Measurements from ENCODE around the gene RELT.

Gene RELT

DNA sequence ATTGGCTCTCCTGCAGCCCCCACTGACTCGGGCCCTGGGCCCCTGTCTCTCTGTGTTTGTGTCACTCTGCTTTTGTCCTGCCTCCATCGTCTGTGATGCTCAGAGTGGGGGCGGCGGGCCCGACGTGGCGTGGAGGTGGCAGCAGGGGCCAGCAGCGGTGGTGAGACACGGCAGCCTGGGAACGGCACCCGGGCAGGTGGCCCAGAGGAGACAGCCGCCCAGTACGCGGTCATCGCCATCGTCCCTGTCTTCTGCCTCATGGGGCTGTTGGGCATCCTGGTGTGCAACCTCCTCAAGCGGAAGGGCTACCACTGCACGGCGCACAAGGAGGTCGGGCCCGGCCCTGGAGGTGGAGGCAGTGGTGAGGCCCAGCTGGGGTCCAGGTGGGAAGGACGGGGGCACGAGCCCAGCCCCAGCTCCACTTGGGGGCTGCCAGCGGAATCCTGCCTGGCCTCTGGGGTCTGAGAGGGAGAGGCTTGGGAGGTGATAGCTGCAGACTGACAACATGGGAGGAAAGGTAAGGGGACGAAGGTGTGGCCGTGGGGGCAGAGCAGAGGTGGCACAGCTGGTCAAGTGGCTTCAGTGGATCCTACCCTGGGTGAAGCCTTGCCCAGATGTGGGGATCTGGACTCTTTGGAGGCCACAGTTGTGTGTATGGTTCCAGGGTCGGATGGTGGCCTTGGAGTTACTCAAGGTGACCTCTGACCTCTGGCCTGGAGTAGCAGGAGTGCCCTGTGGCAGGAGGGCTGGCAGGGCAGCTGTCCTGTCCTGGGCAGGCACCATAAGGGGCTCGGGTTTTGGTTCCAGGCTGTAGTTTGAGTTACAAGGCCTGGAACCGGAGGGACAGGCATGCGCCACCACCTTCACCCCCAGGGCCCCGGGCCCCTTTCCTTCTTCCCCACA lies 16.2 kb downstream of the RELT start:
- no peak for DNase-seq

DNA sequence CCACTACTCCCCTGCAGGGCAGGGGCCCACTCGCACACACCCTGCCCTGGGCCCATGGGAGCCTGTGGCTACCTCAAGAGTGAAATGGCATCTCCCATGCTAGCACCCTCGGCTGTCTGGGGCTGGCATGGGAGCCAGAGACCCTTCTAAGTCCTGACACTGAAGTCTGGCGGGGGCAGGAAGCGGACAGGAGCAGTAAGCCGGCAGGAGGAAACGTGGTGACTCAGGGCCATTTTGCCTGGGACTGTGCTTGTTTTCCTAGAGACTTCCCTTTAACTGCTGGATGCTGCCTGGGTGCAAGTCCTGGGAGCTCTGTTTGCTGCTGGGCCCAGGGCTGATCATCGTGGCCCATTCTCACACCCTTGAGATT lies 16.8 kb downstream of the RELT start:
- DNase-seq: no peak

DNA sequence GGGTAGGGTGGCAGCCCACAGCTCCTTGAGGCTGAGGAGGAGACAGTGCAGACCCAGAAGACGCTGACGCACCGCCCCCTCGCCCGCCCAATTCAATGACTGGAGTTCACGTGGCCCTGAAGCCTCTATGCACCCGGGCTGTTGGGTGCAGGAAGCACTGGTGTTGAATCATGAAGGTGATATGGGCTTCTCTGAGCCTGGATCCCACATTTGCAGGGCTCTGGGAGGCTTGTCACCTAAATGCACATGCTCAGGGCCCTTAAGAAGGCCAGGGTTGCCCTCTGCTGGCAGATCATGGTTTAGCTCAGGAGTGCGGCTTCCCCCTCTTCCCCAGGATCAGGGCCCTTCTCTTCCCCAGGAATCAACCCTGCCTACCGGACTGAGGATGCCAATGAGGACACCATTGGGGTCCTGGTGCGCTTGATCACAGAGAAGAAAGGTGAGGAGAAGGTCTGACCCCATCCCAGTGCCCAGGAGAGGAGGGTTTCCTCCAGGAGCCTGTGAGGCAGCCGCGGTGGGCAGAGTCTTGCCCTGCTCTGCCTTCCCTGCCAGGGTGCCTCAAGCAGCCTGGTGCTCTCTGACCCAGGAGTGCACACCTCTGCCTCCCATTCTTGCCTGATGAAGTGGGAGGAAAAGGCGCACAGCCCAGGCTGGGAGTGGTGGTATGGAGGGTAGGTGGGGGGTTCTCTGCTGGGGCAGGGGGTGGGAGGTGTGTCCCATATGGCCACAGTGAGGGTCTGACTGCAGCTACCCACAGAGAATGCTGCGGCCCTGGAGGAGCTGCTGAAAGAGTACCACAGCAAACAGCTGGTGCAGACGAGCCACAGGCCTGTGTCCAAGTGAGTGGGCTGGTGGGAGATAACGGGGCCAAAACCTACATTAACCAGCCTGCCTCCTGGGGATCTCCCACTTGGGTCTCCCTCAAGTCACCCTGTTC lies 17.5 kb downstream of the RELT start:
- DNase-seq: peak; percentile 36 to 42 (median 37)

DNA sequence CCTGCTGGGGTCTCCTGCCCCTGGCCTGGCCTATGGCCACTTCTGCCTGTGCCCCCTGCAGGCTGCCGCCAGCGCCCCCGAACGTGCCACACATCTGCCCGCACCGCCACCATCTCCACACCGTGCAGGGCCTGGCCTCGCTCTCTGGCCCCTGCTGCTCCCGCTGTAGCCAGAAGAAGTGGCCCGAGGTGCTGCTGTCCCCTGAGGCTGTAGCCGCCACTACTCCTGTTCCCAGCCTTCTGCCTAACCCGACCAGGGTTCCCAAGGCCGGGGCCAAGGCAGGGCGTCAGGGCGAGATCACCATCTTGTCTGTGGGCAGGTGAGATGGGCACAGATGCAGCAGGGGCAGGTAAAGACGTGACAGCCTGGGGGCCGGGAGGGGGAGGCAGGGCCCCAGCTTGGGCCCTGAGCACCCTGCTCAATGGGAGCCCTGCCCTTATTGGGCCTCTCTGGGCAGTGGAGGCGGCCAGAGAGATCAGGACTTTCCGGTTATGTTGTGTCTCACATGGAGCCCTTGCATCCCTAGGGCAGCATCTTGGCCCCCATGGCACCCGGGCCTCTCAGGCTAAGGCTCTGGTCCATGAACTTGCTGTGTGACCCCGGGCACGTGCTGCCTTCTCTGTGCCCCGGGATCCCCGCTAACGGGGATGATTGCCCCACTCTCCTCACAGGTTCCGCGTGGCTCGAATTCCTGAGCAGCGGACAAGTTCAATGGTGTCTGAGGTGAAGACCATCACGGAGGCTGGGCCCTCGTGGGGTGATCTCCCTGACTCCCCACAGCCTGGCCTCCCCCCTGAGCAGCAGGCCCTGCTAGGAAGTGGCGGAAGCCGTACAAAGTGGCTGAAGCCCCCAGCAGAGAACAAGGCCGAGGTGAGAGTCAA lies 18.5 kb downstream of the RELT start:
- DNase-seq: no peak

DNA sequence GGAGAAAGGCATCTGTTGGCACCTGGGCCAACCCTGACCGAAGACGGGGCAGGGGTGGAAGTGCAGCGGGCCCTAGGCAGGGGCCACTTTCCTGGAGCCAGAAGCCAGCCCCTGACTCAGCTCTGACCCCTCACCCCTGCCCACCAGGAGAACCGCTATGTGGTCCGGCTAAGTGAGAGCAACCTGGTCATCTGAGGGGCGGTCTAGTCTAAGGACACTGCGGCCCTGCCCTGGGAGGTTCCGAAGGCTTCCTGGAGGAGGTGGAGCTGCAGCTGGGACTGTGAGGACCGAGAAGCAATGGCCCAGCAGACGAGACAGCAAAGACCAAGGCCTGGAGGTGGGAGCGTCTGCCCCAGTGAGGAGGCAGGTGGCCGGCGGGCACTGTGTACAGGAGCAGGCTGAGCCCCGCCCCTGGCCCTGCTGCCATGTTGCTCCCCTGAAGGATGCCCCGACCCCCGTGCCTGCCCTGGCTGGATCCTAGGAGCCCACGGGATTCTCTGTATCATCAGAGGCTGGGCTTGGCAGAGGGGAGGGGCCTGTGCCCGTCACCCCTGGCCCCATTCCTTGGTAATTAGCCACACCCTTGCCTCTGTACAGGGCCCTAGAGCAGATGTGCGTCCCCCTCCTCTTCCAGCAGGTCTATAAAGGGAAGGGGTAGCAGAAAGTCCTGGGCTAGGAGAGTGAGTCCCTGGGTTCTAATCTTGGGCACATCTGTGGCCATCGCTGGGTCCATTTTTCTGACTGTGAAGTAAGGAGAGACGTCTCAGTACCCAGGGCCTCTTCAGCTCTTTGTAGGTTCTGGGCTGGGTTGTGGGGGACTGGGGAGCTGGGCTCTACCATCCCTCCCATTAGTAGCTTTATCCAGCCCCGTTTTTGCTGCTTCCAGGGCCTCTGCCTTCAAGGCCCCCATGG lies 19.4 kb downstream of the RELT start:
- DNase-seq: no peak

DNA sequence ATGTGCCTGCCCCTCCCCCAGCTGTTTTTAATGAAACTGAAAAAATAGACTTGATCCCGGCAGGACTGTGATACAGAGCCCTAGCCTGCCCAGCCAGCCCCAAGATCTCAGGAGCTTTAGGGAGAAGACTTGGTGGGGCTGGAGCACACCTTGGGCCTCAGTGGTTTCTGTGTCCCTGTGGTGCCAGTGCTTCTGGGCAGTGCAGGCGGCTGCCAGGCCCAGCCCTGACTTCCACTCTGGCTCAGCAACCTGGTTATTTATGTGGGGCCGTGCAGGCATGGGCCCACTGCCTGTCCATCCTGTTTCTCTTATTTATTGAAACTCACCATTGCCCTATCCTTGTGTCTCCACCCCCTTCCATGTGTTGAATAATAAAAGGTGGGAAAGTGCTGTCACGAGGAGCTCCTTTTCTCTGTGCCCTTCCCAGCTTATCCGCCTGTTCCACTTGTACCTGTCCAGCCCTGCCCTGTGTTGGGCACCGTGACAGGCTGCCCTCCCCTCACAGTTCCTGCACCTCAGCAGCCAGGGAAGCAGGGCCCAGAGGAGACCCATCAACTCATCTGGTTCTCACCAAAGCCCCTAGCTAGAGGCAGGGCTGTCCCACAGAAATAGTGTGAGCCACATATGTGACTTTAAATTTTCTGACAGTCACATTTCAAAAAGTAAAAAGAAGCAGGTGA lies 20.2 kb downstream of the RELT start:
- no peak for DNase-seq

DNA sequence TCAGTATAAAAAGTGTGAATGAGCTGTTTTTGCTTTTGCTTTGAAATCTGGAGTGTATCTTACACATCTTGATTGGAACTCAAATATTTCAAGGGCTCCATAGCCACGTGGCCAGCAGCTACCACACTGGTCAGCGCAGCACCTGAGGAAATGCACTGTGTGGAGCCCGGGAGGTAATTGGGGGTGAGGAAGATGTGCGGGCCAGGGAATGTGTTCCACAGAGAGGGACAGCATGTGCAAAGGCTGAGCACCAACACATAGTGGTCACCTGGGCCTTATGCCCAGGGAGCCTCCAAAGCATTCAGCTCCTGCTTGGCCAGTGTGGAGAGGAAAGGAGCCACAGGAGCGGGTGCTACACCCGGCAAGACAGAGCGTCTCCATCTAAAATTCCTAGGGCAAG lies 20.8 kb downstream of the RELT start:
- no peak for DNase-seq

DNA sequence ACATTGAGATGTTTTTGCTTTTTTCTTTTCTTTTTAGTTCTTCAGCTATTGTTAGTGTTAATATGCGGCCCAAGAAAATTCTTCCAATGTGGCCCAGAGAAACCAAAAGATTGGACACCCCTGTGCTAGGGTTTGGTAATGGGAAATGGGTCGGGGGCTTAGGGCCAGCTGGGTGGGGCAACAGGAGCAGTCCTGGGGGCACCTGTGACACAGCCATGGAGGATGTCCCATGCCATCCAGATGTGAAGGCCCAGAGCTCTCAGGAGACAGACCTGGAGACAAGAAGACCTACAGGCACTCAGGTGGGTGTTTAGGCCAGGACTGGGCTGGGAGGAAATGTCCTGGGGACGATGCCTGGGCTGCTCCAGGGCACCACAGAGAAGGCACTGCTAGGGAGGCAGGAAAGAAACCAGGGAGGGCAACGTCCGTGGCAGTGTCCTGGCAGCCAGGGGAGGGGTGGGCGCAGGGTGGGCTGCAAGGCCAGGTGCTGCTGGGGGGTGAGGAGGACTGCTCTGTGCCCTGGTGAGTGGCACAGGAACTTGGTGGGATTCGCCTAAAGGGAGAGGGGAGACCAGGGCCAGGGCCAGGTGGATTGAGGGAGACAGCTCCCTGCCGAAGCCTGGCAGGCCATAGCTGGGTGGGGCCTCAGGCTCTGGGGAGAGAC lies 21.4 kb downstream of the RELT start:
- no peak for DNase-seq

DNA sequence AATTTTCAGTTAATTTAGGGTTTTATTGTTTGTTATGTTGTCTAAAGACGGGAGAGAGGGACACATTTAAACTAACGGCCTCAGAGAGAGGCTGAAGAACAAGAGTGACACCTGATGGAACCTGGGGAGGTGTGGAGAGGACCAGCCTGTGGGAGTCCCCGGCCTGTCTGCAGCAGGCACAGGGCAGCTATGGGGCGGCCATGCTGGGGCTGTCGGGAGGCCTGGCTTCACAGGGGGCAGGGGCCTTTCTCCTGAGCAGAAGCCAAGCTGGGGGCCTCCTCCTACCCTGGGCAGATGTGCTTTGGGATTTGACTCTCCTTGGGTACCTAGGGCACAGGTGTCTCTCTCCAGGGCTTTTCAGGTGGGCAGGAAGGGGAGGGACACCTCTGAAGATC lies 21.9 kb downstream of the RELT start:
- no peak for DNase-seq

DNA sequence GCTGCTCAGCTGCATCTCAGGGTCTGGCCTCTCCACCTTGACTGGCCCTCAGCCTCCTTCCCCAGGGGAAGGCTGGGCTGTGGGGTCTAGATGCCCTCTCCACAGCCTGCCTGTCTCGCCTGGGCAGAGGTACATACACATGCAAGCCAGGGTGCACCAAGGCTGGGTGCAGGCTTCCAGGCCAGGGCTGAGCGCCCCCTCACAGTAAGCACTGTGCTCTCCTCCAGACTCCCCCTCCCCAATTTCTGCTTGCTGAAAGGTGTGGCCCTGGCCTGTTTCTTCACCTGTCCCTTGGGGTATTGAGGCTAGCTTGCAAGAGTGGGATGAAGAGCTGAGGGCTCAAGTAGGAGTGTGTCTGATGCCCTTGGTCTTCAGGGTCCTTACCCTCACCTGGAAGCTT lies 22.5 kb downstream of the RELT start:
- DNase-seq: no peak

DNA sequence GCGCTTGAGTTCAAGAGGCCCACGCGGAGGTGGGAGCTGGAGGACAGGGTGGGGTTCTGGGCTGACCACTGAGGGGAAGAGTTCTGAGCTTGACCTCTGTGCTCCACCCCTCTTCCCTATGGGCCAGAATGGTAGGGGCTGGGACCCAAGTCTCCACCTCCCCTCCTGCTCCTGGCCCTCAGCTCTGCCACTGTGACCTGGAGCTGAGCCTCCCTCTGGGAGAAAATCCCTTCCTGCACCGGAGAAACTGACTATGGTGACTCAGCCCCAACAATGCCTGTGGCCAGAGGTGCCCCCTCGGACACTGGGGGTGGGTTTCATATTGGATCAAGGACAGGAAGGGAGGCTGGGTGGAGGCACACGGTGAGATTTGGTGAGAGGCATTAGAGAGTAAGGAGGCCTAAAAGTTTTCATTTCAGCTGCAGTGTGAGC lies 23.0 kb downstream of the RELT start:
- no peak for DNase-seq

DNA sequence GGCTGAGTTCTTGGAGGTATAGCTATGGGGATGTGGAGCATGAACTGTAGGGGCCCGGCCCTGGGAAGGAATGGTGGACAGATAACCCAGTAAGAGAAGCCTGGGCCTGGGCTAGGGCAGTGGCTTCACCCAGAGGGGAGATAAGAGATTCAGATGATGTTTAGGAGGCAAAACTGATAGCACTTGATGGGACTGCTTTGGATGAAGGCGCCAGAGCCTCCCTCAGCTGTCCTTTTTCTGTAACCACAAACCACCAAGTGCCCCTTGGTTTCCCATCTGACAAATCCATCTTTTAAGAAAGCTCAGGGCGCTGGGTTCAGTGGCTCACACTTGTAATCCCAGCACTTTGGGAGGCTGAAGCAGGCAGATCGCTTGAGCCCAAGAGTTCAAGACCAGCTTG lies 23.4 kb downstream of the RELT start:
- DNase-seq: no peak

DNA sequence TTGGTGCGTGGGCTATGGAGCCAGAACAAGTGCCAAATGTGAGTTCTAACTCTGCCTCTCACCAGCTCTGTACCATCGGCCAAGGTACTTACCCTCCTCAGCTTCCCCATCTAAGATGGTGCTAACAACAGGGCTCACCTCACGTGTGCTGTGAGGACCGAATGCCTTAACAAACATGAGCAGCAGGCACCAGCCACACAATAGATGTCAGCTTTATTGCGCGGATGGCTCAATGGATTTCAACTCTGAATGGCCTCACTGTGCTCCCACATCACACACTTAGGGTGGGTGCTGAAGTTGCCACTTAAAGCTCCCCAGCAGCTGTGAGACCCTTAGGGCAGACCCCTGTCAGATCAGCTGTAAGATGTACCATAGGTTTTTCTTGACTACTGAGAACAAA lies 24.1 kb downstream of the RELT start:
- no peak for DNase-seq

DNA sequence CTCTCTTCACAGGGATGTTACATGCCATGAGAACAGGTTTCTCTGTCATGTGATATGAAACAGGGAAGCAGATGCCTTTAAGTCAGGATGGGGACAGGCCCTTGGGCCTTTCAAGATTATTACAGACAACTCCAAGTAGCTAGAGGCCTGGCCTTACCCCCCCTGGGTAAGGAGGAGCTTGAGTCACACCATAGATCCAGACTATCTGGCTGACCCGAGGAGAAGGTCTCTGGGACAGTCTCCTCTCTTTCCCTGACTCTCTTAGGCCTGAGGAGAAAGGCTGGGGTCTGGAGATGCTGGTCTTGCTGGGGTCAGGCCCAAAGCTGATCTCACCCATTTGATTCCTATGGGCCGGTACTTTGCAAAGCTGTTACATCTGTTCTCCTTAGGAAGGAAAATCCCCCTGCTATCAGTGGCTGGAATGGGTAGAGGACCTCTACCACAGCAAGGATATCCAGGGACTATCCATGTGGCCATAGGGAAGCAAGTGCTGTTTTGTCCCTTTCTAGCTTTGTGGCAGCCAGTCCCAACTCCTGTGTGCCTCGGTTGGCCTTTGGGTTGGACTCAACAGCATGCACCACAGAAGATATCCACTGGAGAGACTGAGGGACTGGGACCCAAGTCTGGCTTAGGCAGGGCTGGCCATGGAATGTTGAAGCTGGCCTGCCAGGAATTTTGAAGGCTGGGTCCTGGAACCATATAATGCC lies 25.2 kb downstream of the RELT start:
- no peak for DNase-seq

DNA sequence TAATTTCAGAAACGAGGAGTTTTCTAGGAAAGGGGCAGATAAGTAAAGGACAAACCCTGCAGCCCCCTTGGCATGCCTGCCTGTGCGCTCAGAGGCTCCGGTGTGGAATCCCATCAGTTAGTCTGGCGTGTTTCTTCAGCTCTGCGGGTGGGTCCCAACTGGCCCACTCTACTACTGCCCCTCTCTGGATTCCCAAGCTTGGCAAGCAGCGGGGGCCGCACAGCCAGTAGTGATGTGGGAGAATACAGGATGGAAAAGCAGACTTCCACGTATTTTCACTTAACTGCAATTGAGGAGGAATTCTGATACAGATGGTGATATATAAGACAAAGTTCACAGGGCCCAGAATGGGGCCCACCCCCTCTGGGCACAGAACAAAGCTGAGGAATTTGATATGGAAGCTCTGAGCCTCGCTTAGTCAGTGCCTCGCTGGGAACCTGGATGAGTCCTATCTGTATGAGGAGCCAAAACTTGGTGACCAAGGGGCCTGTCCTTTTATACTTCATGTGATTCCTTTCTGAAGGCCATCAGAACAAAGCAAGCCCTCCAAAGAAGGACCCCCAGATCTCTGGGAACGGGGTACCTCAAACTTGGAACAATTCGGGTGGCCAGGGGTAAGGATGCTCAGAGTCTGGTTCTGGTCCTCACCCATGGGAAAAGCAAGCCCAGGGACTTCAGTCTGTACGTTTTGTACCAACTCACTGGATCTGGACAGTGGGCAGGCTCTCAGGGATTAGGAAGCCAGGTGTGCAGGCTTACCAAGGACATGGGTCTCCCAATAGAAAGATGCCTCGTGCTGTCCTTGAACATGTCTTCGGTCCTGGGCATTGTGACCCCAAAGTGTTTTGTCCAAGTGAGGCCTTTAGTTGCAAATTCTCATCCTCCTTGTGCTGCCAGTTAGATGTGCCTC lies 26.0 kb downstream of the RELT start:
- DNase-seq: no peak

DNA sequence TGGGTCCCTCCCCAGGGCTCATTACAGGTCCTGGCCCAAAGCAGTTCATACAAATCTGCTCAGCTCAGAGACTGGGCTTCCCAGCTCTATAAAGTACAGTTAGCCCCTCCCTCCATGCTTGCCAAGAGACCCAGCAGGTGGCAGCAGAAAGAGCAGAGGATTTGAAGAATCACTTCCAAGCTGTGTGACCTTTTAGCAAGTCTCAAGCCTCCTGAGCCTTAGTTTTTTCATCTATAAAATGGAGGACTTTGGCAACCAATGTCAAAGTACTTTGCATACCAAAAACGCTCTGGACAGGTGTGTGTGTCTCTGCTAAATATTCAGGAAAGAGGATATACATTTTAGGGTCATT lies 26.6 kb downstream of the RELT start:
- no peak for DNase-seq

DNA sequence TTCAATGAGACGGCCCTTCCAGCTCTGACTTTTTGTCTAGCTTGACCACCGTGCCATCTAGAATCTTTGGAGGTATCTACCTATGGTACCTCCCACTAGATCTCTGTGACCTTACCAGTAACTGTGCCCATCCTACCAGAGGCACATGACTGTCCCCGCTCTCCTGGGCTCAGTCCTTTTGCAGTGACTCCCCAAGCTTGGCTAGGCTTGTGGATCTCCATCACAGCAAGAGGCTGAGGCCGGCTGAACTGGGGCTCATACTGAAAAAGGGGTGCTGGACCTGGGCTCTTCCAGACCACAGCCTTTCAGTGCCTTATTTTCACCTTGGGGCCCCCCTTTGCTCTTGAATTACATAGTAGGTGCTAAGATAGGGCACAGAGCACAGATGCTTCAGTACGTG lies 27.3 kb downstream of the RELT start:
- no peak for DNase-seq

DNA sequence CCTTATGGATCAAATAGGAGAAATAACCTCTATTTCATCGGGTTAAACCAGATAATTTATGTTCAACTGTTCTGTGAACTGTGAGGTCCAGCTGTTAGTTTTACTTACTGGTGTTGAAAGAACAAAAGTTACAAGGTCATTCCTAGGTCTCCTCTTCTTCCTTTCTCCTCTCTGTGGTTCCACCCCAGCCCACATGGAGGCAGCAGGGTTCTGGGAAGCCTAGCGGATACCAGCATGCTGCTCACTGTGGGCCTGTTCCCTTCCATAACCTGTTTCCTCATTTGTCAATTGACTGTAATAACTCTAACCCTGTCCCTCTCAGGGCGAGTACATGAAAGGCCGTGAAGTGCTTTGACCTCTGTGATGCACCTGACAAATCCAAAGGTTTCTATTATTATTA lies 27.8 kb downstream of the RELT start:
- no peak for DNase-seq
